Kidney (tissue), 14 donors: ENCODE data around the gene CELF4. TPM values are rescaled to one million over a fixed set of nuclear protein-coding genes. Genes with fewer than 3 reads are reported as not detected.

ENCODE experiments used
- DNase-seq, 5 donors: peaks; one replicate each; pipeline ENCODE4 v3.0.0-alpha.2; 2013 to 2020
- FAIRE-seq: peaks from 2 replicates; lab custom pipeline; 2012; peaks lifted over from hg19 to GRCh38; lab: Jason Lieb, UNC
- H3K27ac ChIP-seq, 2 donors: one replicate each; pipeline ENCODE4 v1.7.0; 2013; ENCODE audit warnings: low read depth in 2 of 2, low read length in 2 of 2, inconsistent platforms in 1 of 2
- H3K27me3 ChIP-seq: one replicate; pipeline ENCODE4 v1.7.1; 2013; ENCODE audit warnings: low read length, inconsistent platforms; ENCODE audit not compliant: control insufficient read depth, insufficient read depth
- H3K36me3 ChIP-seq, 3 donors: one replicate each; pipeline versions ENCODE4 v1.7.0 to v1.7.1; 2013; ENCODE audit warnings: low read length in 3 of 3, control low read depth in 1 of 3, inconsistent platforms in 1 of 3; ENCODE audit not compliant: insufficient read depth in 3 of 3, control insufficient read depth in 2 of 3
- H3K4me1 ChIP-seq, 3 donors: one replicate each; pipeline versions ENCODE4 v1.7.0 to v1.7.1; 2013; ENCODE audit warnings: low read length in 3 of 3, inconsistent platforms in 1 of 3, low read depth in 1 of 3; ENCODE audit not compliant: control insufficient read depth in 2 of 3, insufficient read depth in 2 of 3
- H3K4me3 ChIP-seq, 3 donors: one replicate each; pipeline versions ENCODE4 v1.7.0 to v1.8.1; 2013; ENCODE audit warnings: low read length in 3 of 3, control low read depth in 1 of 3, inconsistent platforms in 1 of 3
- H3K9ac ChIP-seq, 3 donors: one replicate each; pipeline versions ENCODE4 v1.7.0 to v1.7.1; 2013; ENCODE audit warnings: low read length in 3 of 3, control low read depth in 1 of 3, inconsistent platforms in 1 of 3
- H3K9me3 ChIP-seq, 3 donors: one replicate each; pipeline versions ENCODE4 v1.7.0 to v1.7.1; 2013; ENCODE audit warnings: low read length in 3 of 3, control low read depth in 1 of 3, inconsistent platforms in 1 of 3; ENCODE audit not compliant: control insufficient read depth in 2 of 3, insufficient read depth in 1 of 3
- CTCF ChIP-seq: IDR thresholded peaks from 3 replicates; pipeline ENCODE4 v1.5.1; 2012; ENCODE audit warnings: mild to moderate bottlenecking, moderate library complexity, borderline replicate concordance; ENCODE audit not compliant: insufficient read depth; ENCODE audit errors: extremely low read depth
- intact Hi-C: fragments of 100-400 bp; cut with DNase I; formaldehyde crosslinking; loops from one replicate; pipeline ENCODE4 v1.11.1; 2022
- polyA plus RNA-seq: library from polyadenylated mRNA; stranded (reverse); fragments of 350-450 nt; fragmentation: Illumina TruSeq; extraction: RNeasy Lipid Tissue Mini Kit (QIAGEN cat#74804); gene quantifications from one replicate; pipeline ENCODE4 v1.2.3, GENCODE V29; 2014; ENCODE audit warnings: low read depth, low replicate concordance; ENCODE audit not compliant: insufficient read depth
- total RNA-seq: library from RNA; stranded (reverse); fragmentation: NEBNext Ultra II Directional; extraction: Animal tissue kit (Norgen Biotek cat#: 25700); gene quantifications from one replicate; pipeline ENCODE4 v1.2.1, GENCODE V29; 2021
- donor health status: control.
- donor health status: control.
- donor health status: control.
- donor health status: control.
- donor health status: control.
- donor health status: DM: yes; HTN: yes; CAD: no.
- donor health status: Normal renal cell carcinoma (clear cell type).

CELF4 gene
- total and polyA plus RNA-seq, 2 donors from 2014 or later = 0.85 to 1.5 TPM

- H3K36me3 ChIP-seq = no peaks in the 10 kb centered on the region
- no peaks in the 10 kb centered on the region for H3K27me3 ChIP-seq
- no peaks in the 10 kb centered on the region for H3K9me3 ChIP-seq
- H3K4me3 ChIP-seq = no peak overlapping the region
- FAIRE-seq (no peak), DNase-seq (no peak)
- H3K9ac ChIP-seq = no peak overlapping the region
- no peak overlapping the region for H3K27ac ChIP-seq
- H3K4me1 ChIP-seq = no peaks in the 10 kb centered on the region
- intact Hi-C loops = no loop called here
- TF ChIP-seq CTCF = no peak
Measured at GRCh38 chr18:37230768-37231167, 334.8 kb downstream of the CELF4 start.

GRCh38 chr18:37225279-37225678 is 340.3 kb downstream of the CELF4 start:
- Histone ChIP-seq H3K4me1 (no peaks in the 10 kb centered on the region), H3K4me3 (no peak overlapping the region), H3K27ac (no peak overlapping the region), H3K9ac (no peak overlapping the region), H3K27me3 (no peaks in the 10 kb centered on the region), H3K36me3 (no peaks in the 10 kb centered on the region), H3K9me3 (no peaks in the 10 kb centered on the region)
- DNase-seq (no peak), FAIRE-seq (no peak)
- intact Hi-C loops = no loop called here
- TF ChIP-seq CTCF = no peak

- Histone ChIP-seq H3K4me3 (no peak overlapping the region), H3K27me3 (no peaks in the 10 kb centered on the region), H3K9ac (no peak overlapping the region), H3K9me3 (no peaks in the 10 kb centered on the region), H3K36me3 (no peaks in the 10 kb centered on the region), H3K4me1 (no peaks in the 10 kb centered on the region), H3K27ac (no peak overlapping the region)
- TF ChIP-seq CTCF = no peak
- DNase-seq (no peak), FAIRE-seq (no peak)
- intact Hi-C loops = no loop called here
Measured at GRCh38 chr18:37222999-37223378, 342.6 kb downstream of the CELF4 start.

- DNase-seq (no peak), FAIRE-seq (no peak)
- H3K36me3 ChIP-seq = no peaks in the 10 kb centered on the region
- no peaks in the 10 kb centered on the region for H3K27me3 ChIP-seq
- TF ChIP-seq CTCF = no peak
- H3K27ac ChIP-seq = no peak overlapping the region
- intact Hi-C loops = no loop called here
- H3K4me1 ChIP-seq = no peaks in the 10 kb centered on the region
- no peaks in the 10 kb centered on the region for H3K9me3 ChIP-seq
- no peak overlapping the region for H3K4me3 ChIP-seq
- no peak overlapping the region for H3K9ac ChIP-seq
Measured at GRCh38 chr18:37222354-37222998, 343.1 kb downstream of the CELF4 start.
